HepG2 (cell line): ENCODE results near the gene IGF2BP3. TPM values are rescaled to one million over a fixed set of nuclear protein-coding genes. Genes with fewer than 3 reads are reported as not detected.

Experiments used
- ATAC-seq: fragments of 200-7000 bp; cut with Tn5 transposase; 3 replicates; pipeline ENCODE4 v1.9.1; 2020; ENCODE audit warnings: mild to moderate bottlenecking, moderate library complexity
- BruUV-seq: library from RNA; stranded (reverse); fragments of 400-500 nt; replicated peaks from 2 replicates; lab custom pipeline; 2021; lab: Mats Ljungman, UMichigan
- CTCF ChIA-PET: fragments of 300-600 bp; formaldehyde crosslinking; extraction: SDS; loops from one replicate; lab custom pipeline; 2021; ENCODE audit warnings: low total read pairs, inconsistent platforms, low intra/inter-chr PET ratio; lab: Yijun Ruan, JAX
- POLR2A ChIA-PET: fragments of 350-600 bp; sonication (Branson Sonifier 250); formaldehyde crosslinking; loops from one replicate; lab custom pipeline; 2020; ENCODE audit warnings: antibody characterized with exemption, inconsistent platforms; lab: Yijun Ruan, JAX
- DNase-seq: peaks from one replicate; pipeline ENCODE4 v3.0.0-alpha.2; 2015; ENCODE audit warnings: low spot score
- FAIRE-seq: peaks from 3 replicates; lab custom pipeline; 2011; peaks lifted over from hg19 to GRCh38; lab: Jason Lieb, UNC
- H2AFZ ChIP-seq: one replicate; pipeline ENCODE4 v1.6.1; 2011; ENCODE audit warnings: low read length, inconsistent platforms
- H3K27ac ChIP-seq: fragments of 300-600 bp; 3 replicates; pipeline ENCODE4 v1.8.0; 2011; ENCODE audit warnings: mixed run types, mild to moderate bottlenecking, mixed read lengths, low read length, inconsistent platforms; ENCODE audit not compliant: insufficient read depth; ENCODE audit errors: extremely low read length
- H3K27me3 ChIP-seq, 2 experiments: fragments of 200-600 bp in 1 of 2; 2 replicates in 1 of 2; 3 replicates in 1 of 2; pipeline versions ENCODE4 v1.6.0 to v1.8.0; 2011; ENCODE audit warnings: low read length in 2 of 2, mild to moderate bottlenecking in 2 of 2, moderate library complexity in 2 of 2, inconsistent platforms in 1 of 2; ENCODE audit not compliant: insufficient read depth in 2 of 2, control insufficient read depth in 1 of 2
- H3K36me3 ChIP-seq, 2 experiments: fragments of 200-600 bp in 1 of 2; replicated peaks in 1 of 2; 2 replicates in 1 of 2; 3 replicates in 1 of 2; pipeline versions ENCODE4 v1.5.1 to v1.8.0; 2011; ENCODE audit warnings: low read length in 2 of 2, inconsistent platforms in 1 of 2; ENCODE audit not compliant: insufficient read depth in 2 of 2, control insufficient read depth in 1 of 2
- H3K4me1 ChIP-seq: 2 replicates; pipeline ENCODE4 v1.5.1; 2012; ENCODE audit warnings: low read length, inconsistent platforms; ENCODE audit not compliant: insufficient read depth
- H3K4me2 ChIP-seq: 2 replicates; pipeline ENCODE4 v1.6.0; 2011; ENCODE audit warnings: low read depth, low read length, inconsistent platforms
- H3K4me3 ChIP-seq, 3 experiments: fragments of 200-600 bp in 1 of 3; sonication (generic), shearing (Covaris generic) in 1 of 3; replicated peaks in 1 of 3; 2 replicates each; pipeline ENCODE4 v1.5.1; 2011 to 2016; ENCODE audit warnings: low read length in 3 of 3, inconsistent platforms in 2 of 3, low read depth in 2 of 3, mild to moderate bottlenecking in 2 of 3, control low read depth in 1 of 3, mixed read lengths in 1 of 3; ENCODE audit not compliant: insufficient read depth in 1 of 3
- H3K79me2 ChIP-seq: one replicate; pipeline ENCODE4 v1.6.1; 2011; ENCODE audit warnings: low read length, inconsistent platforms; ENCODE audit not compliant: insufficient read depth
- H3K9ac ChIP-seq: 2 replicates; pipeline ENCODE4 v1.6.0; 2011; ENCODE audit warnings: mild to moderate bottlenecking, low read depth, low read length, inconsistent platforms; ENCODE audit not compliant: insufficient read depth
- H3K9me3 ChIP-seq: 2 replicates; pipeline ENCODE4 v1.5.1; 2012; ENCODE audit warnings: mild to moderate bottlenecking, low read length
- H4K20me1 ChIP-seq: 2 replicates; pipeline ENCODE4 v1.6.0; 2011; ENCODE audit warnings: inconsistent platforms, mild to moderate bottlenecking, low read length, moderate library complexity; ENCODE audit not compliant: insufficient read depth
- AGO2 ChIP-seq: fragments of 200-400 bp; formaldehyde crosslinking; optimal IDR thresholded peaks from 2 replicates; pipeline ENCODE3; 2017; ENCODE audit warnings: mild to moderate bottlenecking, low read depth, low read length, moderate library complexity
- EEA1 ChIP-seq: sonication (generic); formaldehyde crosslinking; IDR thresholded peaks from 2 replicates; pipeline ENCODE4 v1.5.1; 2020; ENCODE audit warnings: mild to moderate bottlenecking, missing genetic modification reagents, borderline replicate concordance
- MAFK ChIP-seq, 2 experiments: IDR thresholded peaks in 1 of 2; conservative IDR thresholded peaks in 1 of 2; 2 replicates each; pipeline ENCODE4 v1.6.1; 2011; ENCODE audit warnings: improper control_type of control experiment in 2 of 2, low read length in 2 of 2
- MBD4 ChIP-seq: IDR thresholded peaks from 2 replicates; pipeline ENCODE4 v1.6.1; 2012; ENCODE audit warnings: low read length, inconsistent platforms, borderline replicate concordance
- POLR2AphosphoS5 ChIP-seq: IDR thresholded peaks from 2 replicates; pipeline ENCODE4 v1.6.1; 2012; ENCODE audit warnings: low read depth, low read length
- RBFOX2 ChIP-seq: fragments of 200-400 bp; formaldehyde crosslinking; IDR thresholded peaks from 2 replicates; pipeline ENCODE4 v1.6.1; 2017; ENCODE audit warnings: low read depth, mild to moderate bottlenecking, low read length
- RBM22 ChIP-seq: fragments of 200-400 bp; formaldehyde crosslinking; optimal IDR thresholded peaks from 2 replicates; pipeline ENCODE3; 2017; ENCODE audit warnings: mild to moderate bottlenecking, low read length, moderate library complexity
- SRF ChIP-seq: IDR thresholded peaks from 2 replicates; pipeline ENCODE4 v1.6.1; 2011; ENCODE audit warnings: mild to moderate bottlenecking, low read depth, low read length, moderate library complexity
- WGBS: methylation state at CpG from one replicate; pipeline ENCODE4 v1.1.6; 2017; ENCODE audit warnings: low lambda C conversion rate; 5-methylcytosine and 5-hydroxymethylcytosine counted together
- in situ Hi-C: cut with HindIII; loops from 2 replicates; pipeline ENCODE4 v1.10.0; 2017; ENCODE audit warnings: low pct_unique_long_range_greater_than_20kb; ENCODE audit not compliant: extremely low pct_ligation_motif_present
- intact Hi-C: fragments of 100-400 bp; cut with micrococcal nuclease; formaldehyde crosslinking; loops from one replicate; pipeline ENCODE4 v1.10.0; 2022; ENCODE audit not compliant: unreplicated experiment
- polyA plus RNA-seq, 8 experiments: library from polyadenylated mRNA; depleted of rRNA in 3 of 8; stranded (reverse) in 7 of 8; unstranded in 1 of 8; fragments of >200 nt; fragmentation: Illumina TruSeq in 4 of 8; extraction: Trizol in 4 of 8; gene quantifications; 2 replicates each; pipeline versions ENCODE4 v1.2.1 to v1.2.3, GENCODE V29; 2011 to 2016; ENCODE audit warnings: low read depth in 4 of 8, missing spikeins in 1 of 8, mixed read lengths in 1 of 8; ENCODE audit not compliant: insufficient read depth in 1 of 8
- total RNA-seq, 5 experiments: library from RNA; depleted of rRNA; stranded (reverse); fragments of >200 nt; fragmentation: Illumina TruSeq; extraction: Trizol; gene quantifications; 2 replicates each; pipeline ENCODE4 v1.2.3, GENCODE V29; 2016; ENCODE audit warnings: low read depth in 1 of 5
- TF ChIP-seq, protein P1 (sequence below): sonication (generic); formaldehyde crosslinking; IDR thresholded peaks from 2 replicates; pipeline ENCODE4 v1.5.0; 2020; ENCODE audit warnings: missing genetic modification reagents

The IGF2BP3 gene
- total and polyA plus RNA-seq, 2 of the 13 experiments (the other 11 are each of a cell fraction or from before 2014, with no cell fraction given), result 37.7 to 39.5 TPM

- H3K36me3 ChIP-seq, result peaks cover 14 to 67% of the 10 kb centered on the region in 2 experiments
- in situ Hi-C loops, result no loop called here
- H3K27me3 ChIP-seq, result no peaks in the 10 kb centered on the region
- H3K9ac ChIP-seq, result no peak overlapping the region
- ATAC-seq, result no peak
- peaks cover 54% of the 10 kb centered on the region for H3K4me1 ChIP-seq
- intact Hi-C loops, result no loop called here
- BruUV-seq, result no TSS peak
- H3K27ac ChIP-seq, result no peak overlapping the region
- H3K79me2 ChIP-seq, result peaks cover 42% of the 10 kb centered on the region
- ChIA-PET CTCF (no interaction called here), POLR2A (interaction anchor here (0.8 to 2.0 kb wide), 3 partner anchors 10 to 15 kb away, joined by 3 to 7 read pairs (median 5); partner anchors contain the start of gene MALSU1)
- FAIRE-seq, result no peak
- peaks cover 5% of the 10 kb centered on the region; the same call in 1 of the 2 replicates for H4K20me1 ChIP-seq
- WGBS, result 93% methylated on average over 6 of the region's 6 CpGs
- no peak overlapping the region for H3K4me3 ChIP-seq
- no peak for DNase-seq
- no peaks in the 10 kb centered on the region for H3K9me3 ChIP-seq
- no peak overlapping the region for H3K4me2 ChIP-seq
- TF ChIP-seq, protein P1, sequence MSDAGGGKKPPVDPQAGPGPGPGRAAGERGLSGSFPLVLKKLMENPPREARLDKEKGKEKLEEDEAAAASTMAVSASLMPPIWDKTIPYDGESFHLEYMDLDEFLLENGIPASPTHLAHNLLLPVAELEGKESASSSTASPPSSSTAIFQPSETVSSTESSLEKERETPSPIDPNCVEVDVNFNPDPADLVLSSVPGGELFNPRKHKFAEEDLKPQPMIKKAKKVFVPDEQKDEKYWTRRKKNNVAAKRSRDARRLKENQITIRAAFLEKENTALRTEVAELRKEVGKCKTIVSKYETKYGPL (CRISPR knock-in tag), result no peak
- TF ChIP-seq RBFOX2 (peak; percentile 22; the same call in 1 of the 2 replicates), RBM22 (peak; percentile 91), SRF (no peak), POLR2AphosphoS5 (0 out of 2 replicates have a peak, but pooled peaks have one; percentile 5), EEA1 (CRISPR knock-in tag) (no peak), AGO2 (peak; percentile 46), MBD4 (no peak), MAFK (conservative IDR thresholded peaks at IDR 0.05 in 1 of 2, IDR thresholded peaks at IDR 0.05 in 1 of 2; ENCODE audit: low read length in 2 of 2) (peak in 1 of 2 experiments; percentile 21; a peak in 1 of 4 replicates)
- H2AFZ ChIP-seq, result no peak overlapping the region
Observed at GRCh38 chr7:23308754-23309153, 161.5 kb downstream of the IGF2BP3 start.
